HL-60/S4 treated with retinoic acid at 250 ng/mL for 4 days and 3 days (cell line): Measurements from ENCODE around the gene OR4C15.

Experiments
- in situ Hi-C: fragments of 300-500 bp; cut with MboI; formaldehyde crosslinking; loops from 2 replicates; pipeline ENCODE4 v1.7.0; 2022; ENCODE audit warnings: low sequenced_read_pairs

Gene OR4C15

DNA sequence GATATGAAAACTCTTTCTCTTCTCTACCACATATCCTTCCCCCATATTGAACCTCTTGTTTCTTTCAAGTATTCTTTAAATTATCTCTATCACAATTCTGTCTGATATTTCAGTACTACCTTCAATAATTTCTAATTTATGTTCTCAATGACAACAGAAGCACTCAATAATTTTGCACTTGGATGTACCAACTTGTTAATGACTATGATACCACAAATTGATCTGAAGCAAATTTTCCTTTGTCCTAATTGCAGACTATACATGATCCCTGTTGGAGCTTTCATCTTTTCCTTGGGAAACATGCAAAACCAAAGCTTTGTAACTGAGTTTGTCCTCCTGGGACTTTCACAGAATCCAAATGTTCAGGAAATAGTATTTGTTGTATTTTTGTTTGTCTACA lies at the start of gene OR4C15:
Gene OR4C15, plus strand, starts transcription at position 301 of the 400 bp plus-strand sequence. Its CDS starts 0 bp downstream, at position 301.
- in situ Hi-C loops: no loop called here

DNA sequence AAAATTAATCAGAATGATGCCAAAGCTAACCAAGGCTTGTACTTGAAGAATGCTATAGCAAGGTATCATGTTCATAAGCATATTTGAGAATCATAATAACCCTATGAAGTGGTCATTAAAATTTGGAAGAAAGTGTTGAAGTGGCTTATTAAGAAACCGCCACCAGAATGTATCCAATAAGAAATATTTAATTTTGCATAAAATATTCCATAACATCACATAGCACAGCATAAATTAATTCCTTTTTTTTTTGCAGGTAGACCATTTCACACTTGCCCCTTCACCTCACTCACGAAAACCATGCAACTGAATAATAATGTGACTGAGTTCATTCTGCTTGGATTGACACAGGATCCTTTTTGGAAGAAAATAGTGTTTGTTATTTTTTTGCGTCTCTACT lies 17.6 kb downstream of the OR4C15 start, which contains the start of gene OR4C16:
Gene OR4C16, plus strand, starts transcription at position 301 of the 400 bp plus-strand sequence. Its CDS starts 0 bp downstream, at position 301.
- in situ Hi-C loops: no loop called here

DNA sequence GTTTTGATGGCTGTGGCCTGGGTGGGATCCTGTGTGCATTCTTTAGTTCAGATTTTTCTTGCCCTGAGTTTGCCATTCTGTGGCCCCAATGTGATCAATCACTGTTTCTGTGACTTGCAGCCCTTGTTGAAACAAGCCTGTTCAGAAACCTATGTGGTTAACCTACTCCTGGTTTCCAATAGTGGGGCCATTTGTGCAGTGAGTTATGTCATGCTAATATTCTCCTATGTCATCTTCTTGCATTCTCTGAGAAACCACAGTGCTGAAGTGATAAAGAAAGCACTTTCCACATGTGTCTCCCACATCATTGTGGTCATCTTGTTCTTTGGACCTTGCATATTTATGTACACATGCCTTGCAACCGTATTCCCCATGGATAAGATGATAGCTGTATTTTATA lies 18.3 kb downstream of the OR4C15 start:
- in situ Hi-C loops: no loop called here
